Fibroblast of the conjunctiva (primary cell): ENCODE data around the gene TSPAN31.
"Not testable (repeated sequence)": the region's sequence is repeated elsewhere in the genome, so short reads cannot be mapped to it uniquely, and the experiment has no call there.

Source experiments
- DNase-seq: peaks from one replicate; pipeline ENCODE4 v3.0.0-alpha.2; 2010; ENCODE audit warnings: low read depth

TSPAN31 gene

GRCh38 chr12:57744777-57745484 is at the start of gene TSPAN31:
TSPAN31 (plus strand) TSS chr12:57745039; CDS start chr12:57745155, 116 bp downstream.
- peak; percentile 98 for DNase-seq

GRCh38 chr12:57695770-57696432 is 48.9 kb upstream of the TSPAN31 start:
- DNase-seq: no peak

GRCh38 chr12:57697076-57697475 is 47.8 kb upstream of the TSPAN31 start:
- no peak for DNase-seq

GRCh38 chr12:57698414-57698813 is 46.4 kb upstream of the TSPAN31 start:
- no peak for DNase-seq

GRCh38 chr12:57700317-57700716 is 44.5 kb upstream of the TSPAN31 start:
- no peak for DNase-seq

- no peak for DNase-seq
These were observed 37.6 kb upstream of the TSPAN31 start for GRCh38 chr12:57707250-57707649.

GRCh38 chr12:57708296-57708695 is 36.5 kb upstream of the TSPAN31 start:
- no peak for DNase-seq

GRCh38 chr12:57712701-57713100 is 32.1 kb upstream of the TSPAN31 start:
- DNase-seq: no peak

- no peak for DNase-seq
These were observed 31.6 kb upstream of the TSPAN31 start for GRCh38 chr12:57713209-57713608.

GRCh38 chr12:57715036-57715748 is 29.6 kb upstream of the TSPAN31 start:
- not testable (repeated sequence) for DNase-seq

GRCh38 chr12:57715786-57716185 is 29.1 kb upstream of the TSPAN31 start:
- DNase-seq: no peak

GRCh38 chr12:57716305-57716704 is 28.5 kb upstream of the TSPAN31 start:
- no peak for DNase-seq

- no peak for DNase-seq
These were observed 27.7 kb upstream of the TSPAN31 start for GRCh38 chr12:57717131-57717530.

GRCh38 chr12:57717846-57718640 is 26.8 kb upstream of the TSPAN31 start:
- DNase-seq: no peak

- DNase-seq: no peak
These were observed 26.0 kb upstream of the TSPAN31 start for GRCh38 chr12:57718641-57719528.

- no peak for DNase-seq
These were observed 24.8 kb upstream of the TSPAN31 start for GRCh38 chr12:57719777-57720605.

- DNase-seq: no peak
These were observed 23.9 kb upstream of the TSPAN31 start for GRCh38 chr12:57720606-57721595.

GRCh38 chr12:57721846-57722608 is 22.8 kb upstream of the TSPAN31 start:
- not testable (repeated sequence) for DNase-seq
